GM18951 (cell line): ENCODE measurements around the gene FSTL5.

ENCODE experiments used
- POLR2A ChIP-seq: IDR thresholded peaks from 4 replicates; pipeline ENCODE4 v1.6.1; 2011; ENCODE audit warnings: mild to moderate bottlenecking; ENCODE audit not compliant: insufficient read length, insufficient read depth; ENCODE audit errors: extremely low read depth
- in situ Hi-C: fragments of 300-500 bp; cut with MboI; formaldehyde crosslinking; loops from one replicate; pipeline ENCODE4 v1.12.0; 2022; ENCODE audit warnings: low sequenced_read_pairs, mixed read lengths, inconsistent platforms; ENCODE audit not compliant: unreplicated experiment

FSTL5 gene

GRCh38 chr4:161936625-161937550 lies 226.9 kb downstream of the FSTL5 start:
- no peak for TF ChIP-seq POLR2A

GRCh38 chr4:161931089-161931488 lies 232.7 kb downstream of the FSTL5 start:
- in situ Hi-C loops: no loop called here
- no peak for TF ChIP-seq POLR2A

More at GRCh38 chr4:161936625-161937550, 226.9 kb downstream of the FSTL5 start:
- in situ Hi-C loops: no loop called here

- in situ Hi-C loops: no loop called here
- TF ChIP-seq POLR2A: no peak
Observed at GRCh38 chr4:161929956-161930355, 233.8 kb downstream of the FSTL5 start.

GRCh38 chr4:161926033-161926828 lies 237.6 kb downstream of the FSTL5 start:
- no peak for TF ChIP-seq POLR2A
- in situ Hi-C loops: no loop called here

GRCh38 chr4:161920304-161921052 lies 243.3 kb downstream of the FSTL5 start:
- no peak for TF ChIP-seq POLR2A
- in situ Hi-C loops: no loop called here

- TF ChIP-seq POLR2A: no peak
- in situ Hi-C loops: no loop called here
Observed at GRCh38 chr4:161919442-161920220, 244.2 kb downstream of the FSTL5 start.

GRCh38 chr4:161916035-161916434 lies 247.8 kb downstream of the FSTL5 start:
- in situ Hi-C loops: no loop called here
- TF ChIP-seq POLR2A: no peak

- no peak for TF ChIP-seq POLR2A
- in situ Hi-C loops: no loop called here
Observed at GRCh38 chr4:161907590-161907955, 256.2 kb downstream of the FSTL5 start.

- in situ Hi-C loops: no loop called here
- no peak for TF ChIP-seq POLR2A
Observed at GRCh38 chr4:161906836-161907589, 256.8 kb downstream of the FSTL5 start.

GRCh38 chr4:161900110-161900509 lies 263.7 kb downstream of the FSTL5 start:
- in situ Hi-C loops: no loop called here
- no peak for TF ChIP-seq POLR2A

- TF ChIP-seq POLR2A: no peak
- in situ Hi-C loops: no loop called here
Observed at GRCh38 chr4:161894493-161895167, 269.2 kb downstream of the FSTL5 start.
